ENCODE results near the gene MAP2K5.

The MAP2K5 gene

GRCh38 chr15:67501836-67502461 is 40.6 kb upstream of the MAP2K5 start:
- no peaks in the 10 kb centered on the region for H3K9me3 ChIP-seq (replicated peaks in 1 of 2; ENCODE audit: control insufficient read depth in 2 of 2, insufficient read depth in 1 of 2, low read depth in 1 of 2, low read length in 2 of 2)
- no CpG with 5 or more reads among the region's 13 CpGs for WGBS, 2 donors (ENCODE audit: extremely low coverage in 2 of 2, insufficient read length in 2 of 2, insufficient replicate concordance in 1 of 2)
- DNase-seq (ENCODE audit: low spot score) = peak; percentile 56
- H2AK5ac ChIP-seq (ENCODE audit: low read depth, low read length) = no peak overlapping the region
- no peak overlapping the region for H3K4me3 ChIP-seq (ENCODE audit: low read length in 2 of 2)
- H2AFZ ChIP-seq (ENCODE audit: low read length) = peak overlapping the region; percentile 72
- H3K36me3 ChIP-seq (replicated peaks in 1 of 2; ENCODE audit: control insufficient read depth in 2 of 2, insufficient read depth in 2 of 2, low read length in 2 of 2) = no peaks in the 10 kb centered on the region
- no peak overlapping the region for H4K91ac ChIP-seq (ENCODE audit: low read depth, low read length, poor library complexity)
- H2BK15ac ChIP-seq (ENCODE audit: low read length) = no peak overlapping the region
- H3K4me1 ChIP-seq (ENCODE audit: control insufficient read depth in 2 of 2, insufficient read depth in 1 of 2, low read depth in 1 of 2, low read length in 2 of 2) = peaks cover 3 to 5% of the 10 kb centered on the region in 2 donors
- H3K9ac ChIP-seq (ENCODE audit: low read depth, low read length, poor library complexity) = no peak overlapping the region
- no peak overlapping the region for H3K14ac ChIP-seq (ENCODE audit: low read length)
- H2BK12ac ChIP-seq (ENCODE audit: low read length) = no peak overlapping the region
- H3K27me3 ChIP-seq (ENCODE audit: control insufficient read depth in 3 of 3, insufficient read depth in 3 of 3, low read depth in 1 of 3, low read length in 3 of 3) = no peaks in the 10 kb centered on the region
- H3K79me1 ChIP-seq (ENCODE audit: low read depth, low read length) = no peaks in the 10 kb centered on the region
- no peak overlapping the region for H2BK120ac ChIP-seq (ENCODE audit: low read depth, low read length)
- no peak overlapping the region for H3K4ac ChIP-seq (ENCODE audit: low read length)
- H2BK5ac ChIP-seq (ENCODE audit: low read length) = no peak overlapping the region
- no peak overlapping the region for H4K8ac ChIP-seq (ENCODE audit: low read depth, low read length)
- H3K18ac ChIP-seq (ENCODE audit: low read length) = no peak overlapping the region
- H3K23ac ChIP-seq (ENCODE audit: low read depth, low read length, poor library complexity) = no peak overlapping the region
- no peak overlapping the region for H3K4me2 ChIP-seq (ENCODE audit: insufficient read depth, low read length, poor library complexity, severe bottlenecking)
- no peak overlapping the region for H3K27ac ChIP-seq (replicated peaks; ENCODE audit: low read length)

GRCh38 chr15:67504056-67504455 is 38.4 kb upstream of the MAP2K5 start:
- Histone ChIP-seq H3K9me3 (replicated peaks in 1 of 2; ENCODE audit: control insufficient read depth in 2 of 2, insufficient read depth in 1 of 2, low read depth in 1 of 2, low read length in 2 of 2) (no peaks in the 10 kb centered on the region), H3K14ac (ENCODE audit: low read length) (no peak overlapping the region), H3K4ac (ENCODE audit: low read length) (no peak overlapping the region), H3K23ac (ENCODE audit: low read depth, low read length, poor library complexity) (no peak overlapping the region), H3K18ac (ENCODE audit: low read length) (no peak overlapping the region), H3K27me3 (ENCODE audit: control insufficient read depth in 3 of 3, insufficient read depth in 3 of 3, low read depth in 1 of 3, low read length in 3 of 3) (no peaks in the 10 kb centered on the region), H2BK5ac (ENCODE audit: low read length) (no peak overlapping the region), H3K4me3 (ENCODE audit: low read length in 2 of 2) (no peak overlapping the region), H3K36me3 (replicated peaks in 1 of 2; ENCODE audit: control insufficient read depth in 2 of 2, insufficient read depth in 2 of 2, low read length in 2 of 2) (no peaks in the 10 kb centered on the region), H3K27ac (replicated peaks; ENCODE audit: low read length) (no peak overlapping the region), H2AK5ac (ENCODE audit: low read depth, low read length) (no peak overlapping the region), H3K4me2 (ENCODE audit: insufficient read depth, low read length, poor library complexity, severe bottlenecking) (no peak overlapping the region), H2BK12ac (ENCODE audit: low read length) (no peak overlapping the region), H3K9ac (ENCODE audit: low read depth, low read length, poor library complexity) (no peak overlapping the region), H3K79me1 (ENCODE audit: low read depth, low read length) (no peaks in the 10 kb centered on the region), H4K91ac (ENCODE audit: low read depth, low read length, poor library complexity) (no peak overlapping the region), H2BK120ac (ENCODE audit: low read depth, low read length) (no peak overlapping the region), H4K8ac (ENCODE audit: low read depth, low read length) (no peak overlapping the region), H2AFZ (ENCODE audit: low read length) (no peak overlapping the region), H3K4me1 (ENCODE audit: control insufficient read depth in 2 of 2, insufficient read depth in 1 of 2, low read depth in 1 of 2, low read length in 2 of 2) (peaks cover 3 to 5% of the 10 kb centered on the region in 2 donors), H2BK15ac (ENCODE audit: low read length) (no peak overlapping the region)
- WGBS, 2 donors (ENCODE audit: extremely low coverage in 2 of 2, insufficient read length in 2 of 2, insufficient replicate concordance in 1 of 2) = no CpG with 5 or more reads among the region's 6 CpGs
- no peak for DNase-seq (ENCODE audit: low spot score)

DNA sequence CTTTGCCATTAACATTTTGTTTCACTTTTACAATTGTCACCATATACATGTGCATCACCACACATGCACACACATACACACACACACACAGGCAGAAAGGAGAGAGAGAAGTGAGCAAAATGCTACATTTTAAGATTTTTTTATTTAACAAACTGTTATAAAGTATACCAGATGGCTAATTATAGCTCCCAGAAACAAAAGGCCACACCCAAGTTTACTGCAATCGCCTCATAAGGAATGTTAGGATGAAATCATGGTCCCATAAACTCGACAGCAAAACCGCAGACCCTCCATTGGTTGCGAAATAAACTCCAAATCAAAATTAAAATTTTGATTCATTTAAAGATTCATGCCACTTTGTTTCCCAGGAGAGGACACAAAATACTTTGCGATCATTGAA is 37.7 kb upstream of the MAP2K5 start:
- no peak overlapping the region for H4K91ac ChIP-seq (ENCODE audit: low read depth, low read length, poor library complexity)
- WGBS, 2 donors (ENCODE audit: extremely low coverage in 2 of 2, insufficient read length in 2 of 2, insufficient replicate concordance in 1 of 2) = no CpG with 5 or more reads among the region's 5 CpGs
- peaks cover 3 to 5% of the 10 kb centered on the region in 2 donors for H3K4me1 ChIP-seq (ENCODE audit: control insufficient read depth in 2 of 2, insufficient read depth in 1 of 2, low read depth in 1 of 2, low read length in 2 of 2)
- H3K23ac ChIP-seq (ENCODE audit: low read depth, low read length, poor library complexity) = no peak overlapping the region
- no peak for DNase-seq (ENCODE audit: low spot score)
- no peak overlapping the region for H3K18ac ChIP-seq (ENCODE audit: low read length)
- no peak overlapping the region for H3K4me2 ChIP-seq (ENCODE audit: insufficient read depth, low read length, poor library complexity, severe bottlenecking)
- no peak overlapping the region for H2BK120ac ChIP-seq (ENCODE audit: low read depth, low read length)
- no peak overlapping the region for H3K4ac ChIP-seq (ENCODE audit: low read length)
- H3K4me3 ChIP-seq (ENCODE audit: low read length in 2 of 2) = no peak overlapping the region
- H3K36me3 ChIP-seq (replicated peaks in 1 of 2; ENCODE audit: control insufficient read depth in 2 of 2, insufficient read depth in 2 of 2, low read length in 2 of 2) = no peaks in the 10 kb centered on the region
- no peaks in the 10 kb centered on the region for H3K27me3 ChIP-seq (ENCODE audit: control insufficient read depth in 3 of 3, insufficient read depth in 3 of 3, low read depth in 1 of 3, low read length in 3 of 3)
- no peak overlapping the region for H3K27ac ChIP-seq (replicated peaks; ENCODE audit: low read length)
- no peak overlapping the region for H2AK5ac ChIP-seq (ENCODE audit: low read depth, low read length)
- no peak overlapping the region for H2AFZ ChIP-seq (ENCODE audit: low read length)
- no peak overlapping the region for H3K14ac ChIP-seq (ENCODE audit: low read length)
- no peak overlapping the region for H2BK12ac ChIP-seq (ENCODE audit: low read length)
- H3K9ac ChIP-seq (ENCODE audit: low read depth, low read length, poor library complexity) = no peak overlapping the region
- no peak overlapping the region for H2BK15ac ChIP-seq (ENCODE audit: low read length)
- no peaks in the 10 kb centered on the region for H3K79me1 ChIP-seq (ENCODE audit: low read depth, low read length)
- no peaks in the 10 kb centered on the region for H3K9me3 ChIP-seq (replicated peaks in 1 of 2; ENCODE audit: control insufficient read depth in 2 of 2, insufficient read depth in 1 of 2, low read depth in 1 of 2, low read length in 2 of 2)
- no peak overlapping the region for H2BK5ac ChIP-seq (ENCODE audit: low read length)
- H4K8ac ChIP-seq (ENCODE audit: low read depth, low read length) = no peak overlapping the region

GRCh38 chr15:67505675-67506572 is 36.6 kb upstream of the MAP2K5 start:
- DNase-seq (ENCODE audit: low spot score) = no peak
- Histone ChIP-seq H3K4me2 (ENCODE audit: insufficient read depth, low read length, poor library complexity, severe bottlenecking) (no peak overlapping the region), H2BK15ac (ENCODE audit: low read length) (no peak overlapping the region)

More at GRCh38 chr15:67505675-67506572, 36.6 kb upstream of the MAP2K5 start:
- Histone ChIP-seq H3K23ac (ENCODE audit: low read depth, low read length, poor library complexity) (no peak overlapping the region), H3K4me1 (ENCODE audit: control insufficient read depth in 2 of 2, insufficient read depth in 1 of 2, low read depth in 1 of 2, low read length in 2 of 2) (peaks cover 3 to 5% of the 10 kb centered on the region in 2 donors), H3K14ac (ENCODE audit: low read length) (no peak overlapping the region), H2BK5ac (ENCODE audit: low read length) (no peak overlapping the region), H2AFZ (ENCODE audit: low read length) (no peak overlapping the region), H3K36me3 (replicated peaks in 1 of 2; ENCODE audit: control insufficient read depth in 2 of 2, insufficient read depth in 2 of 2, low read length in 2 of 2) (no peaks in the 10 kb centered on the region), H3K4me3 (ENCODE audit: low read length in 2 of 2) (no peak overlapping the region), H3K79me1 (ENCODE audit: low read depth, low read length) (no peaks in the 10 kb centered on the region), H4K91ac (ENCODE audit: low read depth, low read length, poor library complexity) (no peak overlapping the region), H3K27ac (replicated peaks; ENCODE audit: low read length) (no peak overlapping the region), H3K9me3 (replicated peaks in 1 of 2; ENCODE audit: control insufficient read depth in 2 of 2, insufficient read depth in 1 of 2, low read depth in 1 of 2, low read length in 2 of 2) (no peaks in the 10 kb centered on the region), H2BK12ac (ENCODE audit: low read length) (no peak overlapping the region), H3K9ac (ENCODE audit: low read depth, low read length, poor library complexity) (no peak overlapping the region), H2AK5ac (ENCODE audit: low read depth, low read length) (no peak overlapping the region), H2BK120ac (ENCODE audit: low read depth, low read length) (no peak overlapping the region), H3K4ac (ENCODE audit: low read length) (no peak overlapping the region), H3K18ac (ENCODE audit: low read length) (no peak overlapping the region), H3K27me3 (ENCODE audit: control insufficient read depth in 3 of 3, insufficient read depth in 3 of 3, low read depth in 1 of 3, low read length in 3 of 3) (no peaks in the 10 kb centered on the region), H4K8ac (ENCODE audit: low read depth, low read length) (no peak overlapping the region)
- no CpG with 5 or more reads among the region's 5 CpGs for WGBS, 2 donors (ENCODE audit: extremely low coverage in 2 of 2, insufficient read length in 2 of 2, insufficient replicate concordance in 1 of 2)

Data from neuronal stem cell (in vitro differentiated cells).